GM23338 (cell line): Measurements from ENCODE around the gene ZNF511. TPM values are rescaled to one million over a fixed set of nuclear protein-coding genes. Genes with fewer than 3 reads are reported as not detected.

Experiments used
- ATAC-seq: fragments of 200-7000 bp; cut with Tn5 transposase; 3 replicates; pipeline ENCODE4 v1.9.1; 2020
- DNase-seq: peaks from one replicate; pipeline ENCODE4 v3.0.0-alpha.2; 2015; ENCODE audit warnings: low spot score
- H2AFZ ChIP-seq: fragments of 200-600 bp; sonication (generic); 2 replicates; pipeline ENCODE4 v1.8.0; 2016; ENCODE audit warnings: antibody characterized with exemption, mild to moderate bottlenecking, moderate library complexity
- H3F3A ChIP-seq: fragments of 200-600 bp; sonication (generic); replicated peaks from 2 replicates; pipeline ENCODE4 v1.8.0; 2017; ENCODE audit warnings: antibody characterized with exemption, mixed run types, low read depth
- H3K27ac ChIP-seq: fragments of 200-600 bp; sonication (generic); 2 replicates; pipeline ENCODE4 v1.6.1; 2016; ENCODE audit warnings: low read depth
- H3K27me3 ChIP-seq: fragments of 200-600 bp; sonication (generic); 2 replicates; pipeline ENCODE4 v1.8.0; 2016; ENCODE audit warnings: mild to moderate bottlenecking, mixed run types, moderate library complexity; ENCODE audit not compliant: insufficient read depth
- H3K36me3 ChIP-seq: fragments of 200-600 bp; sonication (generic); 2 replicates; pipeline ENCODE4 v1.8.0; 2016; ENCODE audit warnings: mild to moderate bottlenecking; ENCODE audit not compliant: insufficient read depth
- H3K4me1 ChIP-seq: fragments of 200-600 bp; sonication (generic); 2 replicates; pipeline ENCODE4 v1.8.0; 2016; ENCODE audit warnings: mild to moderate bottlenecking, moderate library complexity; ENCODE audit not compliant: insufficient read depth
- H3K4me2 ChIP-seq: fragments of 200-600 bp; sonication (generic); 2 replicates; pipeline ENCODE4 v1.7.1; 2017; ENCODE audit warnings: mixed run types
- H3K4me3 ChIP-seq: fragments of 200-600 bp; sonication (generic); 2 replicates; pipeline ENCODE4 v1.6.1; 2016; ENCODE audit warnings: mixed run types
- H3K79me2 ChIP-seq: fragments of 200-600 bp; sonication (generic); replicated peaks from 2 replicates; pipeline ENCODE4 v1.8.0; 2017; ENCODE audit warnings: mild to moderate bottlenecking; ENCODE audit not compliant: insufficient read depth
- H3K9me2 ChIP-seq: fragments of 200-600 bp; sonication (generic); 2 replicates; pipeline ENCODE4 v1.8.0; 2017; ENCODE audit not compliant: insufficient read depth
- H4K20me1 ChIP-seq: fragments of 200-600 bp; sonication (generic); replicated peaks from 2 replicates; pipeline ENCODE4 v1.8.0; 2017; ENCODE audit warnings: mild to moderate bottlenecking; ENCODE audit not compliant: insufficient read depth
- H3K27ac Mint-ChIP-seq: 2 replicates; pipeline ENCODE4 v1.8.0; 2020; ENCODE audit warnings: inconsistent platforms, mild to moderate bottlenecking, moderate library complexity, mixed read lengths
- H3K27me3 Mint-ChIP-seq: 3 replicates; pipeline ENCODE4 v1.8.0; 2022; ENCODE audit warnings: low read depth, mild to moderate bottlenecking, moderate library complexity, mixed read lengths, inconsistent platforms; ENCODE audit not compliant: insufficient read depth, poor library complexity
- H3K36me3 Mint-ChIP-seq: 3 replicates; pipeline ENCODE4 v1.8.0; 2021; ENCODE audit warnings: low read depth, mild to moderate bottlenecking, inconsistent platforms, moderate library complexity, mixed read lengths
- H3K4me1 Mint-ChIP-seq: 3 replicates; pipeline ENCODE4 v1.8.0; 2020; ENCODE audit warnings: mild to moderate bottlenecking, inconsistent platforms, mixed read lengths
- H3K4me3 Mint-ChIP-seq: 3 replicates; pipeline ENCODE4 v1.8.0; 2021; ENCODE audit warnings: moderate library complexity, mild to moderate bottlenecking, inconsistent platforms, mixed read lengths
- H3K9me3 Mint-ChIP-seq: 3 replicates; pipeline ENCODE4 v1.8.0; 2020; ENCODE audit warnings: moderate library complexity, mild to moderate bottlenecking, inconsistent platforms, mixed read lengths
- CREB1 ChIP-seq: fragments of 250-450 bp; sonication (Bioruptor Pico); IDR thresholded peaks from 2 replicates; pipeline ENCODE4 v1.5.0; 2020; ENCODE audit warnings: low read depth, mild to moderate bottlenecking, moderate library complexity
- CTCF ChIP-seq, 2 experiments: fragments of 200-600 bp in 1 of 2; sonication (generic) in 1 of 2; conservative IDR thresholded peaks; 2 replicates each; pipeline versions ENCODE4 v1.5.1 to v1.6.1; 2016 to 2017; ENCODE audit warnings: antibody characterized with exemption in 2 of 2, low read depth in 2 of 2, mild to moderate bottlenecking in 2 of 2, moderate library complexity in 1 of 2
- ETS1 ChIP-seq: IDR thresholded peaks from 2 replicates; pipeline ENCODE4 v1.6.1; 2016; ENCODE audit warnings: antibody characterized with exemption
- EZH2 ChIP-seq: fragments of 200-600 bp; sonication (generic); IDR thresholded peaks from one replicate; pipeline ENCODE4 v1.8.0; 2017; ENCODE audit warnings: antibody characterized with exemption, mild to moderate bottlenecking, low read depth; ENCODE audit not compliant: unreplicated experiment
- EZH2phosphoT487 ChIP-seq: fragments of 200-600 bp; sonication (generic); IDR thresholded peaks from one replicate; pipeline ENCODE4 v1.8.1; 2018; ENCODE audit warnings: antibody characterized with exemption; ENCODE audit not compliant: unreplicated experiment
- JUNB ChIP-seq: IDR thresholded peaks from one replicate; pipeline ENCODE4 v1.6.1; 2016; ENCODE audit warnings: antibody characterized with exemption; ENCODE audit not compliant: unreplicated experiment
- NANOG ChIP-seq: IDR thresholded peaks from 2 replicates; pipeline ENCODE4 v1.6.1; 2016; ENCODE audit warnings: antibody characterized with exemption, borderline replicate concordance
- POLR2AphosphoS5 ChIP-seq: IDR thresholded peaks from 2 replicates; pipeline ENCODE4 v1.6.1; 2016; ENCODE audit warnings: antibody characterized with exemption, low read depth
- REST ChIP-seq: IDR thresholded peaks from one replicate; pipeline ENCODE4 v1.6.1; 2018; ENCODE audit warnings: antibody characterized with exemption; ENCODE audit not compliant: unreplicated experiment
- STAT1 ChIP-seq: IDR thresholded peaks from one replicate; pipeline ENCODE4 v1.6.1; 2016; ENCODE audit warnings: antibody characterized with exemption; ENCODE audit not compliant: unreplicated experiment
- ZNF114 ChIP-seq: fragments of 250-450 bp; sonication (Bioruptor Pico); IDR thresholded peaks from 2 replicates; pipeline ENCODE4 v1.5.0; 2020; ENCODE audit warnings: mild to moderate bottlenecking, moderate library complexity
- ZNF331 ChIP-seq: fragments of 250-450 bp; sonication (Bioruptor Pico); IDR thresholded peaks from 2 replicates; pipeline ENCODE4 v1.5.0; 2020; ENCODE audit warnings: low read depth, mild to moderate bottlenecking, moderate library complexity
- ZNF462 ChIP-seq: fragments of 250-450 bp; sonication (Bioruptor Pico); IDR thresholded peaks from 2 replicates; pipeline ENCODE4 v1.5.0; 2020; ENCODE audit warnings: mild to moderate bottlenecking, moderate library complexity
- polyA plus RNA-seq: library from polyadenylated mRNA; unstranded; fragments of >200 nt; fragmentation: Nextera tagmentation; extraction: Ambion mirVana; gene quantifications from 2 replicates; pipeline ENCODE4 v1.2.1, GENCODE V29; 2016
- total RNA-seq: library from RNA; depleted of rRNA; stranded (reverse); fragments of >200 nt; shearing (Covaris generic); gene quantifications from 2 replicates; pipeline ENCODE4 v1.2.3, GENCODE V29; 2014

Gene ZNF511
- total and polyA plus RNA-seq, 2 experiments from 2014 or later, result 41.3 to 104 TPM

GRCh38 chr10:133279326-133280226, 29.1 kb upstream of the ZNF511 start:
- Mint-ChIP-seq H3K9me3 (no peaks in the 10 kb centered on the region), H3K27me3 (no peaks in the 10 kb centered on the region), H3K4me1 (peaks cover 4% of the 10 kb centered on the region; the same call in 2 of the 3 replicates), H3K4me3 (no peak overlapping the region), H3K36me3 (peaks cover 21% of the 10 kb centered on the region), H3K27ac (no peak overlapping the region)
- no peak overlapping the region for H3K27ac ChIP-seq
- H3K27me3 ChIP-seq, result no peaks in the 10 kb centered on the region
- H3K4me2 ChIP-seq, result no peak overlapping the region
- H3F3A ChIP-seq, result no peaks in the 10 kb centered on the region
- no peaks in the 10 kb centered on the region for H3K9me2 ChIP-seq
- 0 out of 2 replicates have a peak, but pooled peaks cover 6% of the 10 kb centered on the region for H3K36me3 ChIP-seq
- H3K79me2 ChIP-seq, result no peaks in the 10 kb centered on the region
- H3K4me1 ChIP-seq, result no peaks in the 10 kb centered on the region
- no peak for ATAC-seq
- no peak overlapping the region for H3K4me3 ChIP-seq
- no peaks in the 10 kb centered on the region for H4K20me1 ChIP-seq
- DNase-seq, result no peak
- H2AFZ ChIP-seq, result no peak overlapping the region
- TF ChIP-seq STAT1 (no peak), ZNF462 (no peak), EZH2 (no peak), EZH2phosphoT487 (no peak), CTCF (conservative IDR thresholded peaks at IDR 0.05; ENCODE audit: low read depth in 2 of 2) (no peak), NANOG (no peak), ZNF114 (no peak), JUNB (no peak), ETS1 (no peak), CREB1 (CRISPR knock-in tag) (no peak), REST (no peak), ZNF331 (CRISPR knock-in tag) (no peak), POLR2AphosphoS5 (no peak)
